Activated CD4-positive, alpha-beta T cell treated with anti-CD3 and anti-CD28 coated beads, Interleukin-2, amount 10 ng/mL, durations not matched to agents 7 days and 5 days (primary cell): ENCODE data around the gene KRT28. TPM values are rescaled to one million over a fixed set of nuclear protein-coding genes. Genes with fewer than 3 reads are reported as not detected.
"Not testable (repeated sequence)": the region's sequence is repeated elsewhere in the genome, so short reads cannot be mapped to it uniquely, and the experiment has no call there.

ENCODE experiments used
- CTCF ChIA-PET: fragments of 350-600 bp; sonication (Branson Sonifier 250); formaldehyde crosslinking; loops from one replicate; lab custom pipeline; 2021; ENCODE audit warnings: antibody characterized with exemption; lab: Charles Lee
- POLR2A ChIA-PET: fragments of 350-600 bp; sonication (Branson Sonifier 250); formaldehyde crosslinking; loops from one replicate; lab custom pipeline; 2021; ENCODE audit warnings: antibody characterized with exemption; lab: Charles Lee
- DNase-seq: peaks from one replicate; pipeline ENCODE4 v3.0.0-alpha.2; 2020
- H3K27ac Mint-ChIP-seq: one replicate; pipeline ENCODE4 v1.8.0; 2021; ENCODE audit warnings: mild to moderate bottlenecking, moderate library complexity, mixed read lengths
- H3K27me3 Mint-ChIP-seq: one replicate; pipeline ENCODE4 v1.8.0; 2021; ENCODE audit warnings: mixed read lengths
- H3K36me3 Mint-ChIP-seq: one replicate; pipeline ENCODE4 v1.8.0; 2021; ENCODE audit warnings: low read depth, mixed read lengths
- H3K4me1 Mint-ChIP-seq: one replicate; pipeline ENCODE4 v1.8.0; 2021; ENCODE audit warnings: mixed read lengths
- H3K4me3 Mint-ChIP-seq: one replicate; pipeline ENCODE4 v1.8.0; 2021; ENCODE audit warnings: mild to moderate bottlenecking, moderate library complexity, mixed read lengths
- H3K9me3 Mint-ChIP-seq: one replicate; pipeline ENCODE4 v1.8.0; 2021; ENCODE audit warnings: mixed read lengths
- total RNA-seq, 2 experiments: library from RNA; stranded (reverse); gene quantifications; one replicate each; pipeline ENCODE4 v1.2.3, GENCODE V29; 2021

The KRT28 gene
- total RNA-seq, 2 experiments from 2014 or later: not detected

DNA sequence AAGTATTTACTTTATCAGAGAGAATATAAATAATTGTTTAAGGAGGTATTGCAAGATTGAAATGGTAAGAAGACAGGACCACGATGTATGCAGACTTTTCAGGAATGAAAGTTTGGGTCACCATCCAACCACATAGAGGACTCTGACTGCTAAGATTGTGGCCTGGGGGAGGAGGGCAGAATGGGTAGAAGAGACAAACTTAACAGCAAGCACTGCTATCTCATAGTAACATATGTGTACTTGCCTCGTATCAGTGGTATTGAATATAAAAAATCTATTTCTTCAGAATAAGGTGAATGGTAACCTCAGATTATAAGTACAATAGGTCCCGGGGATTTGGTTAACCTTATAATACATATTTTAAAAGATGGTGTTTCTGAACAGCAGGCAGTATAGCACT lies 16.8 kb upstream of the KRT28 start:
- no peak overlapping the region for H3K27ac Mint-ChIP-seq
- POLR2A ChIA-PET: interaction anchor here (0.7 kb wide), 1 partner anchor 253 kb away, joined by 6 read pairs; no protein-coding TSS in a partner anchor
- CTCF ChIA-PET: interaction anchor here (0.6 to 1.2 kb wide), 2 partner anchors 11 to 531 kb away, joined by 3 read pairs; no protein-coding TSS in a partner anchor
- H3K9me3 Mint-ChIP-seq: peaks cover 8% of the 10 kb centered on the region
- peaks cover 29% of the 10 kb centered on the region for H3K4me1 Mint-ChIP-seq
- H3K36me3 Mint-ChIP-seq: peaks cover 38% of the 10 kb centered on the region
- no peak for DNase-seq
- H3K27me3 Mint-ChIP-seq: peaks cover 22% of the 10 kb centered on the region
- H3K4me3 Mint-ChIP-seq: peak overlapping the region; percentile 41

- no peak for DNase-seq
- ChIA-PET CTCF (interaction anchor here (1.0 kb wide), 1 partner anchor 850 kb away, joined by 5 read pairs; no protein-coding TSS in a partner anchor), POLR2A (interaction anchor here (0.7 kb wide), 1 partner anchor 168 kb away, joined by 4 read pairs; the partner anchor contains the start of gene SMARCE1)
- Mint-ChIP-seq H3K4me3 (no peak overlapping the region), H3K9me3 (peaks cover 6% of the 10 kb centered on the region), H3K27ac (no peak overlapping the region), H3K4me1 (peaks cover 24% of the 10 kb centered on the region), H3K36me3 (peaks cover 35% of the 10 kb centered on the region), H3K27me3 (peaks cover 30% of the 10 kb centered on the region)
Observed at GRCh38 chr17:40815381-40815780, 15.6 kb upstream of the KRT28 start.

- Mint-ChIP-seq H3K4me1 (peaks cover 16% of the 10 kb centered on the region), H3K36me3 (peaks cover 29% of the 10 kb centered on the region), H3K27me3 (peaks cover 37% of the 10 kb centered on the region)
- CTCF ChIA-PET: interaction anchor here (1.0 kb wide), 1 partner anchor 851 kb away, joined by 5 read pairs; no protein-coding TSS in a partner anchor
- POLR2A ChIA-PET, H3K27ac Mint-ChIP-seq, H3K4me3 Mint-ChIP-seq, H3K9me3 Mint-ChIP-seq, DNase-seq: not testable (repeated sequence)
Observed at GRCh38 chr17:40814657-40815056, 14.9 kb upstream of the KRT28 start.

- ChIA-PET POLR2A (no interaction called here), CTCF (no interaction called here)
- DNase-seq: no peak
- H3K27me3 Mint-ChIP-seq: peaks cover 43% of the 10 kb centered on the region
- H3K9me3 Mint-ChIP-seq: peaks cover 2% of the 10 kb centered on the region
- peaks cover 14% of the 10 kb centered on the region for H3K4me1 Mint-ChIP-seq
- no peak overlapping the region for H3K4me3 Mint-ChIP-seq
- H3K36me3 Mint-ChIP-seq: peaks cover 22% of the 10 kb centered on the region
- H3K27ac Mint-ChIP-seq: no peak overlapping the region
Observed at GRCh38 chr17:40813804-40814203, 14.0 kb upstream of the KRT28 start.

- ChIA-PET CTCF (interaction anchor here (0.8 kb wide), 1 partner anchor 850 kb away, joined by 4 read pairs; no protein-coding TSS in a partner anchor), POLR2A (no interaction called here)
- peaks cover 12% of the 10 kb centered on the region for H3K36me3 Mint-ChIP-seq
- no peak overlapping the region for H3K27ac Mint-ChIP-seq
- no peak for DNase-seq
- peaks cover 49% of the 10 kb centered on the region for H3K27me3 Mint-ChIP-seq
- no peak overlapping the region for H3K4me3 Mint-ChIP-seq
- H3K4me1 Mint-ChIP-seq: peaks cover 9% of the 10 kb centered on the region
- H3K9me3 Mint-ChIP-seq: peaks cover 2% of the 10 kb centered on the region
Observed at GRCh38 chr17:40812639-40813038, 12.9 kb upstream of the KRT28 start.

- no peaks in the 10 kb centered on the region for H3K36me3 Mint-ChIP-seq
- no peak overlapping the region for H3K27ac Mint-ChIP-seq
- peaks cover 66% of the 10 kb centered on the region for H3K27me3 Mint-ChIP-seq
- POLR2A ChIA-PET: no interaction called here
- CTCF ChIA-PET: no interaction called here
- DNase-seq: no peak
- peaks cover 2% of the 10 kb centered on the region for H3K9me3 Mint-ChIP-seq
- H3K4me3 Mint-ChIP-seq: no peak overlapping the region
- no peaks in the 10 kb centered on the region for H3K4me1 Mint-ChIP-seq
Observed at GRCh38 chr17:40810494-40810893, 10.7 kb upstream of the KRT28 start.

GRCh38 chr17:40809721-40810421 lies 10.1 kb upstream of the KRT28 start:
- DNase-seq: no peak
- POLR2A ChIA-PET: no interaction called here
- no peaks in the 10 kb centered on the region for H3K36me3 Mint-ChIP-seq
- CTCF ChIA-PET: interaction anchor here (0.8 kb wide), 1 partner anchor 9 kb away, joined by 3 read pairs; no protein-coding TSS in a partner anchor
- H3K27me3 Mint-ChIP-seq: peaks cover 72% of the 10 kb centered on the region
- H3K4me3 Mint-ChIP-seq: no peak overlapping the region
- no peak overlapping the region for H3K27ac Mint-ChIP-seq
- H3K9me3 Mint-ChIP-seq: peaks cover 2% of the 10 kb centered on the region
- H3K4me1 Mint-ChIP-seq: no peaks in the 10 kb centered on the region

DNA sequence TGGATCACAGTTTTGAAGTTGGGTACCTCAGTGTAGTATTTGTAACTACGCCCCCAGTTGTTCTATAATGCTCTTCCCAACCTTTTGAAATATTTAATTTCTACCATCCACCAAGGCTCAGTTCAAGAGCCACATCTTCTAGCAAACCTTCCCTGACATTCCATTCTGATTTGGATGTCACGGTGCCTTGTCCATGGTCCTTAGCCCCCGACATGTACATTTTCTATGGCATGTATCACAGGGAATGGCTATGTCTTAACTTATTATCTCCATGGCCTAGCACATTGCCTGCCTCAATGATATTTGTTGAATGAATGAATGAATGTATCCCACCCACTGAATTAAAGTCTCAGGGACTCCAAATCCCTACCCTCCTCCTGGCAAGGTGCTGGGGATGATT lies 6.4 kb upstream of the KRT28 start:
- H3K27me3 Mint-ChIP-seq: peaks cover 57% of the 10 kb centered on the region
- H3K4me3 Mint-ChIP-seq: no peak overlapping the region
- no peaks in the 10 kb centered on the region for H3K9me3 Mint-ChIP-seq
- ChIA-PET POLR2A (no interaction called here), CTCF (interaction anchor here (1.0 kb wide), 2 partner anchors 13 to 862 kb away, joined by 3 to 4 read pairs; no protein-coding TSS in a partner anchor)
- no peaks in the 10 kb centered on the region for H3K36me3 Mint-ChIP-seq
- no peak for DNase-seq
- no peak overlapping the region for H3K27ac Mint-ChIP-seq
- H3K4me1 Mint-ChIP-seq: peaks cover 3% of the 10 kb centered on the region

DNA sequence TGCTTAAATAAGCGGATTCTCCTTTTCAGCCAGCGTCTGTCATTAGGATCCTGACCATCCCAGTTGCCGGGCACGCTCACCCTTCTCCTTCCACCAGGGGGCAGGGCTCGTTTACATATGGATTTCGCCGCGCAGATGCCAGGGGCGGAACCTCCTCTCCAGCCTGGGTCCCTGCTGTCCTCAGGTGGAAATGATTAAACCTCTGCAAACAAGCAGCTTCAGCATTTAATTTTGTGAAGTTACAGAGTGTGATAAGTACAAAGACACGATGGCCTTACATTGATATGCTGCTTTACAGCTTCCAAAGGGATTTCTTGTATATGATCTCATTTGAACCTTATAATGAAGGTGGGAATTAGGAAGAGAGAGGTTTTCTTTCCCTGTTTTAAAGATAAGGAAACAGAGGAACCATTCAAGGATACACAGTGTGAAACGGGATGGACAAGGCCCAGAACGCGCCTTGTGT lies 3.9 kb upstream of the KRT28 start:
- Mint-ChIP-seq H3K27me3 (peaks cover 44% of the 10 kb centered on the region), H3K9me3 (no peaks in the 10 kb centered on the region), H3K4me1 (peaks cover 3% of the 10 kb centered on the region), H3K36me3 (no peaks in the 10 kb centered on the region), H3K4me3 (no peak overlapping the region), H3K27ac (no peak overlapping the region)
- ChIA-PET CTCF (interaction anchor here (1.7 kb wide), 1 partner anchor 859 kb away, joined by 4 read pairs; no protein-coding TSS in a partner anchor), POLR2A (no interaction called here)
- DNase-seq: peak; percentile 78

DNA sequence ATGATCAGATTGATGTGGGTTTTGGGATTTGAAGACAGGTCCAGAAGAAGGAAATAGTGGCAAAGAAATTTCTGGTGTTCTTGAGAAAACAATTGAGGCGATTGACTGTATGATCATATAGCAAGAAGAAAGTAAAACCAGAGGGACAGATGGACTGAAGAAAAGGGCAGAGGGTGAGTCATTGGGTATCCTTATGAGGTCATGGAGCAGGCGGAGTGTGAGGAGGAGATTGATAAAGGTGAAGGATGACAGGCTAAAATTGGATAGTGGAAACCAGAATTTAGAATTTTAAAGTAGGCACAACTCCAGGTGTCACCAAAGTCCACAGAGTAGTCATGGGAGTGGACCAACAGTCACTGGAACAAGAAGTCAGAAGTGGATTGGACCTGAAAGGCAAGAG lies 1.4 kb upstream of the KRT28 start:
- Mint-ChIP-seq H3K9me3 (no peaks in the 10 kb centered on the region), H3K4me1 (peaks cover 3% of the 10 kb centered on the region), H3K27me3 (peaks cover 40% of the 10 kb centered on the region), H3K27ac (no peak overlapping the region), H3K4me3 (no peak overlapping the region), H3K36me3 (no peaks in the 10 kb centered on the region)
- ChIA-PET CTCF (no interaction called here), POLR2A (no interaction called here)
- no peak for DNase-seq

DNA sequence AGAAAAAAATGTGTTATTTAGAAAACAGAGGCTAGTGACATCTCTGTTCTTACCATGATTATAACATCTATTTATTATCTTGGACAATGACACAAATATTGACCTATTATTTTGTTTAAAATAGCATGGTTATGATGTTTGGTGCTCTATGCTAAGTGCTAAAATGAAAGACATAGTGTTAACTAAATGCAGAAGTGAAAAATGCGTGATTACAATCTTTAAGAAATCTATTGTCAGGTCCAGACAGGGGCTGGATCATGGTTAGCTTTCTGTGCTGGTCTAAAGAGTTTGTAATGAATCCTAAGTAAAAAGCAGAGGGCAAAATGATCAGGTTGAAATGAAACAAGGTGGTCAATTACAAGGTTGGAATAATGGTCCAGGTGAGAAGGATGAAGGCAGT lies 622 bp upstream of the KRT28 start:
- Mint-ChIP-seq H3K27me3 (peaks cover 36% of the 10 kb centered on the region), H3K27ac (no peak overlapping the region), H3K36me3 (no peaks in the 10 kb centered on the region), H3K4me1 (peaks cover 3% of the 10 kb centered on the region), H3K9me3 (no peaks in the 10 kb centered on the region), H3K4me3 (no peak overlapping the region)
- POLR2A ChIA-PET: no interaction called here
- CTCF ChIA-PET: no interaction called here
- DNase-seq: no peak

DNA sequence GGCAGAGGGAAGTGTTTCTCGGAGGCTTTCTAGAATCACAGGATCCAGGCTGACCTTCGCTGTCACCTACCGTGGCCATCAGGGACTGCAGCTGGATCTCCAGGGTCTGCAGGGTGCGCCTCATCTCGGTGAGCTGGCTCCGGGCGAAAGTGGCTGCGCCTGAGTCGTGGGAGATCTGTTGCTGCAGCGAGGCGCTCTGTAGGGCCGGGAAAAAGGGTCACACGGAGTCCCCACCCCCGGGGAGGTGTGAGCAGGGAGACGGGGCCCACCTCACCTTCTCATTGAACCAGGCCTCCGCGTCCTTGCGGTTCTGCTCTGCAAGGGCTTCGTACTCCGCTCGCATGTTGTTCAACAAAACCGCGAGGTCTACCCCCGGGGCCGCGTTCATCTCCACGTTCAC lies 2.9 kb downstream of the KRT28 start:
- Mint-ChIP-seq H3K9me3 (no peaks in the 10 kb centered on the region), H3K27me3 (peaks cover 33% of the 10 kb centered on the region), H3K36me3 (no peaks in the 10 kb centered on the region), H3K4me3 (no peak overlapping the region), H3K27ac (no peak overlapping the region), H3K4me1 (no peaks in the 10 kb centered on the region)
- ChIA-PET POLR2A (no interaction called here), CTCF (interaction anchor here (1.0 kb wide), 1 partner anchor 866 kb away, joined by 3 read pairs; no protein-coding TSS in a partner anchor)
- DNase-seq: no peak

- H3K9me3 Mint-ChIP-seq: no peaks in the 10 kb centered on the region
Observed at GRCh38 chr17:40795019-40795667, 4.6 kb downstream of the KRT28 start.

More at GRCh38 chr17:40795019-40795667, 4.6 kb downstream of the KRT28 start:
- Mint-ChIP-seq H3K27ac (no peak overlapping the region), H3K27me3 (peaks cover 33% of the 10 kb centered on the region), H3K4me3 (no peak overlapping the region), H3K4me1 (no peaks in the 10 kb centered on the region), H3K36me3 (no peaks in the 10 kb centered on the region)
- DNase-seq: no peak
- POLR2A ChIA-PET: no interaction called here
- CTCF ChIA-PET: no interaction called here
